GM11168 (cell line): ENCODE measurements around the gene SSH3.

Experiments
- in situ Hi-C: fragments of 300-500 bp; cut with MboI; formaldehyde crosslinking; loops from one replicate; pipeline ENCODE4 v1.12.0; 2022; ENCODE audit warnings: low sequenced_read_pairs; ENCODE audit not compliant: unreplicated experiment

The SSH3 gene

DNA sequence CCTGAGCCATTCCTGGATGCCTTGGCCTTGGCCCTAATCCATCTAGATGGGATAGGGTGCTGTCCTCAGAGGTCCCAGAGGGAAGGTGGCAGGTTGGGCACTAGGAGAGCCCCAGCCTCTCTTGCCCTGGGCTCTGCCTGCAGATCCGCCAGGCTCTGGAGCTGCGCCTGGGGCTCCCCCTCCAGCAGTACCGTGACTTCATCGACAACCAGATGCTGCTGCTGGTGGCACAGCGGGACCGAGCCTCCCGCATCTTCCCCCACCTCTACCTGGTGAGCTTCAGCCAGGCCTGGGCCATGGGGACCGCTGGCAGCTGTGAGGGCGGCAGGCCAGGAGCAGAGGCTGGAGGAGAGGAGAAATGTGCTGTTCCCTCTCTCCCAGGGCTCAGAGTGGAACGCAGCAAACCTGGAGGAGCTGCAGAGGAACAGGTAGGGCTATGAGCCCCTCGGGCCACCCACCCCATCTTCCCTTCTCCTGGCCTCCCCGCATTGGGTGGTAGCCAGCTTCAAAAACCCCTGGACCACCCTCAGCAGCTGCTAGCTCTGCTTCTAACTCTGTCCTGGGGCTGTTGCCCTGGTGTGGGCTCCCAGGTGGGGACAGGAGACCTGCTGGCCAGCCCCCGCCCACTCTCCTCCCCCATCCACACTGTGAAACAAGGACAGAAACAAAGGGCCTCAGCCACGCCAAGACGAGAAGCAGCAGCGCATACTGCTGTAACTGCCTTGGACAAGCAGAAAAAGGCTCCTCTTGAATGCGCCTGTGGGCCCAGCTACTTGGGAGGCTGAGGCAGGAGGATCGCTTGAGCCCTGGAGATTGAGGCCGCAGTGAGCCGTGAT is 4.9 kb downstream of the SSH3 start:
- in situ Hi-C loops: no loop called here

DNA sequence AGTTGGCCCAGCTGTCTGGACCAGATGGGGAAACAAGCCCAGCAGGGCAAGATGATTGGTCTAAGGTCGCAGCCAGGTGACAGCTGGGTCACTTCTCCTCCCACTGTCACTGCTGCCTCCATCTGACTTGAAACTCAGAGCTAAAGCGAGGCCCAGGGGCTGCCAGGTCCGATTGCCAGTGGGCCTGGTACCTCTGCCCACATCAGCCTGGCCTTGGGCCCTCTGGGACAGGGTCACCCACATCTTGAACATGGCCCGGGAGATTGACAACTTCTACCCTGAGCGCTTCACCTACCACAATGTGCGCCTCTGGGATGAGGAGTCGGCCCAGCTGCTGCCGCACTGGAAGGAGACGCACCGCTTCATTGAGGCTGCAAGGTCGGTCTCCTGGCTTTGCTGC is 5.8 kb downstream of the SSH3 start:
- in situ Hi-C loops: no loop called here

DNA sequence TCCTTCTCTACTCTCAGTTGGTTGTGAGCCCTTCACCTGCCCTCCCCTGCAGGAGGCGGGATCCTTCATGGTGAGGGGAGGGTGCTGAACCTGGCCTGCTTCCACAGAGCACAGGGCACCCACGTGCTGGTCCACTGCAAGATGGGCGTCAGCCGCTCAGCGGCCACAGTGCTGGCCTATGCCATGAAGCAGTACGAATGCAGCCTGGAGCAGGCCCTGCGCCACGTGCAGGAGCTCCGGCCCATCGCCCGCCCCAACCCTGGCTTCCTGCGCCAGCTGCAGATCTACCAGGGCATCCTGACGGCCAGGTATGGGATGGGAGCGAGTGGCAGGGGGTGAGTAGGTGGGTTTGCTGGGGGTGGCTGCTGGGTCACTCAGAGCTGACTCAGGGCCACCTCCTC is 6.3 kb downstream of the SSH3 start:
- in situ Hi-C loops: no loop called here

DNA sequence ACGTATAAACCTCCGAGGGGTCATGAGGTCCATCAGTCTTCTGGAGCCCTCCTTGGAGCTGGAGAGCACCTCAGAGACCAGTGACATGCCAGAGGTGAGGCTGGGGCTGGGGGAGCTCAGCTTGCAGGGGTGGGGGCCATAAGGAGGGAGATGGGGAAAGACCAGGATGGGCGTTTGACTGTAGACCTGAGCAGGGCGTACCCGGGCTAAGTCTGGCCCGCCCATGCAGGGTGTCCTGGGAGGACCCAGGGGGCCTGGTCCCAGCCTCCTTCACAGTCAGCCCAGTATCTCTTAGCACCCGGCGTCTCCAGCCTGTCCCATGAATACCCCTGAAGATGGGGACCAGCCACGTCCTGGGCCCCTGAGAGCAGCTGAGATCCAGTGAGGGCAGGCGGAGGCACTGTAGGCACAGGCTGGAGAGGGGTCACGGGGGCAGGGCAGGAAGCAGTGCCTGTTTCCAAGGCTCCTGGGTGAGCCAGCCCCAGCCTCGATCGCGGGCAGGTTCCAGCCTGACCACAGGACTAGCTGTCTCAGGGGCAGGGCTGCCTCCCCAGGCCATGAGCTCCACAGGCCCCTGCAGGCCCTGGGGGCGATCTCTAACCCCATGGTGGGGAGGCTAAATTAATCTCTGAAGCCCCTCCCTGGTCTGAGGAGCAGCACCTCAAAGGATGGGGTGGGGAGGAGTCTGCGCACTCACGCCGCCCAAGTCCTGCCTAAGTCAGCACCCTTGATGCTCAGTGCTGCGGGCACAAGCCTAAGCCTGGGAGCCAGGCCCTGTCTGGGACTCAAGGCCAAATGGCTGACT is 7.1 kb downstream of the SSH3 start:
- in situ Hi-C loops: no loop called here

DNA sequence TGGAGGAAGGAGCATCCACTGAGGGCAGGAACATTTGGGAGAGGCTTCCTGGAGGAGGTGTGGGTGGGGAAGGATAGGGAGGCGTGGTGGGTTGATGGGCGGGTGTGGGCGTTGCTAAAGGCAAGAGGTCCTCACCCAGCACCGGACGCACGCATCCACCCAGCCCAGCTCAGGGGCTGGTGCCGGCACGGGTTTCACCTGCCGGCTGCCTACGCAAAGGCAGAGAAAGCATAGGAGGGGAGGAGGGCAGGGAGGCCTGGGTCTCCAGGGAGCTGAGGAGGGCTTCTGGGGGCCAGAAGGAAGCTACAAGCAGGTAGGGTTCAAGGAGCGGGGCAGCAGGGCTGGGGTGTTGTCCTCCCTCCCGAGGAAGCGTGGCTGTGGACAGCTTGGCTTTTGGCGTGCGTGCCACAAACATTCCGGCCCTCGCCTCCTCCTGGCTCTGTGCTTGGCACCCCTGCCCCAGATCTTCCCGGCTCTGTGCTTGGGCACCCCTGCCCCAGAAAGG is 7.8 kb downstream of the SSH3 start:
- in situ Hi-C loops: no loop called here

DNA sequence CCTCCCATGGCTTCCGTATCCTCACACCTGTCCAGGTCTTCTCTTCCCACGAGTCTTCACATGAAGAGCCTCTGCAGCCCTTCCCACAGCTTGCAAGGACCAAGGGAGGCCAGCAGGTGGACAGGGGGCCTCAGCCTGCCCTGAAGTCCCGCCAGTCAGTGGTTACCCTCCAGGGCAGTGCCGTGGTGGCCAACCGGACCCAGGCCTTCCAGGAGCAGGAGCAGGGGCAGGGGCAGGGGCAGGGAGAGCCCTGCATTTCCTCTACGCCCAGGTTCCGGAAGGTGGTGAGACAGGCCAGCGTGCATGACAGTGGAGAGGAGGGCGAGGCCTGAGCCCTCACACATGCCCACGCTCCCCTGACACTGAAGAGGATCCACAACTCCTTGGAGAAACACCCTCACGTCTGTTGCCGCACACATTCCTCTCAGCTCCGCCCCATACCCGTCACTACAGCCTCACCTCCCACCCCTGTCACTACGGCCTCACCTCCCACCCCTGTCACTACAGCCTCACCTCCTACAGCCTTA is 8.3 kb downstream of the SSH3 start:
- in situ Hi-C loops: no loop called here

DNA sequence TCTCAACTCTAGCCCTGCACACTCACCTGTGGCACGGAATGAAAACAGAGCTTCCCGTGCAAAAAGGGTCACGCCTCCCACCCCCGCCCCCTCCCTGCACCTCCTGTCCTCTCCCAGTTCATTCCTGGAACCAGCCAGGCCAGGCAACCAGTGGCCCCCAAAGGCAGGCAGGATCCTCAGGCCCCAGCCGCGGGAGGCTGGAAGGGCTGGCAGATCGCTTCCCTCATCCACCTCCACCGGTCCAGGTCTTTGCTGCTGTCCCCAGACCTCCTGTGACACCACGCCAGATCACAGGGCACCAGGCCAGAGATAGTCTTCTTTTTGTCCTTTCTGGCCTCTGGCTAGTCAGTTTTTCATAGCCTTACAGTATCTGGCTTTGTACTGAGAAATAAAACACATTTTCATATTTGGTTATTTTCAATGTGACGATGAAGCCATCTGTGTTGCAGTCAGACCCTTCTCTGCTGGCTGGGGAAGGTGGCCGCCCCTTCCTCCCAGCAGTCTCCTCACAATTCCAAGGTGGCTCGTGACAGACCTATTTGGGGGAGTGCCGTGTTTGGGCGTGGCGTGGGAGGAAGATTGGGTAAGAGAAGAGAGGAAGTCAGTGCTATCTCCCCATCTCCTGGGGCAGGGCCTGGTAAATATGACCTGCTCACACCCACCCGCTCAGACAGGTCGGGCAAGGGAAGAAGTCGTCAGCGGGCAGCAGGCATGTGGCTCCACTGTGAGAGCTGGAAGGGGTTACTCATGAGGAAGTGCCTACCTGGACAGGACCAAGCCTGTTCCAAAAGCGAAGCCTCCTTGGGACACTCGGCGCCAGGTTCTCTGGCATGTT is 9.1 kb downstream of the SSH3 start:
- in situ Hi-C loops: no loop called here

DNA sequence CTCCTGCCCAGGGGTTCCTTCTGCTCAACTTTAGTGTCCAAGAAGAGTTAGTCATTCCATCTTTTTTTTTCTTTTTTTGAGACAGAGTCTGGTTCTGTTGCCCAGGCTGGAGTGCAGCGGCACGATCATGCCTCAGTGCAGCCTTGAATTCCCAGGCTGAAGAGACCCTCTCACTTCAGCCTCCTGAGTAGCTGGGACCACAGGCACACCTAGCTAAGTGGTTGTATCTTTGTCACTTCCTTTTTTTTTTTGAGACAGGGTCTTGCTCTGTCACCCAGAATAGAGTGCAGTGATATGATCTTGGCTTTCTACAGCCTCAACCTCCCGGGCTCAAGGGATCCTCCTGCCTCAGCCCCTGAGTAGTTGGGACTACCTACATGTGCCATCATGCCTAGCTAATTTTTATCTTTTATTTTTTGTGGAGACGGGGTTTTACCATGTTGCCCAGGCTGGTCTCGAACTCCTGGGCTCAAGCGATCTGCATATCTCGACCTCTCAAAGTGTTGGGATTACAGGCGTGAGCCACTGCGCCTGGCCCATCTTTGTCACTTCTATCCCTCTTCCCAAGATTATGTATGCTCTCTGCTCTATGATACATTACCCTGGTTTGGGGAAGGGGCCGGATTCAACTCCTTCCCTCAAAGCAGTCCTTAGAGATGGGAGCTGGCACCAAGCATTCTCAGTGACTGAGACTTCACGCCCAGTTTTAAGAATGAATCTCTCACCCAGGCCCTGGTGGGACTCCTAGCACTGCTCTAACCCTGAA is 10.0 kb downstream of the SSH3 start:
- in situ Hi-C loops: no loop called here

DNA sequence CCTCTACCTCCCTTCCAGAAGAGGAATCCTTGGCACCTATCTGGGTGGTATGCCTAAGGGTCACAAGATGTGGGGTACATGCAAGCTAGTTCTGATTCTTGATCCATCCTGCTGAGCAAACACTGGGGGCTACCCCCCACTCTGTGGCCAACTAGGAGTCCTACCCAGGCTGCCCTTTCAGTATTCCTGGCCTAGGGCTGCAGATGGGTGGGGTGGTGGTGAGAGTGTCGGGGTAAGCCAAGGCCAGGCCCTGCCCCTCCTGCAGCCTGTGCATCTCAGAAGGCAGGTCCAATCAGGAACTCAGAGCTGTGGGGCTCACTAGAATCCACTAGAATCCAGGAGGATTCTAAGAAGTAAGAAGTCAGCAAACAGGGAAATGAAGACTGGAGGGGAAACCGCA is 10.9 kb downstream of the SSH3 start:
- in situ Hi-C loops: no loop called here

DNA sequence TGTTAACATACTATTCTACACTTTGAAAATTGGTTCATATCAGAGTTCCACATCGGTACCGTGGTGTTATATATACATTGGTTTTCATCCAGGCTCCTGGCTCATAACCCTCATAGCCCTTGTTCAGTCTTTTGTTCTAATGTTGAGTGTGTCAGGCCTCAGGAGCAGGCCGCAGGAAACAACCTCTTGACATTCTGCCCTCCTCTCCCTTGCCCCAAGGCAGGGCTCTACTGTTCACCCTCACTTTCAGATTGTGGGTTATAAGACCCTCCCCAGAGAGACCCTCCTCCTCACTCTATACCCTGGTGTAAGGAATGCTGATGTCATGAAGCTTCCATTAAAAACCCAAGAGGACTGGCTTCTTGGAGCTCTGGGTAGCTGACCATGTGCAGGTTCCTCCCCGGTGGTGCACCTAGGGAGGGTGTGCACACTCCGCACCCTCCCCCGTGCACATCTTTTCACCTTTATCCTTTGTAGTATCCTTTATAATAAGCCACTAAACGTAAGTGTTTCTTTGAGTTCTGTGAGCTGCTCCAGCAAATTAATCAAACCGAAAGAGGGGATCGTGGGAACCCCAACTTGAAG is 12.1 kb downstream of the SSH3 start:
- in situ Hi-C loops: loop anchor here (5.0 kb wide), 1 partner anchor 38 kb away; no protein-coding TSS in a partner anchor

DNA sequence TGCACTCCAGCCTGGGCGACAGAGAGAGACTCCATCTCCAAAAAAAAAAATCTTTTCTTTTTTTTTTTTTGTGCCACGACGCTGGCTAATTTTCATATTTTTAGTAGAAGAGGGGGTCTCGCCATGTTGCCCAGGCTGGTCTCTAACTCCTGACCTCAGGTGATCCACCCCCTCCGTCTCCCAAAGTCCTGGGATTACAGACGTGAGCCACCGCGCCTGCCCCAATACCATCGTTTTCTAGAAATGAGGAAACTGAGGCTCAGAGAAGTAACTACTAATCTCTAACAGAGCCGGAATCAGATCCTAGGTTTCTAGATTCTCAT is 13.5 kb downstream of the SSH3 start:
- in situ Hi-C loops: loop anchor here (5.0 kb wide), 1 partner anchor 40 kb away; no protein-coding TSS in a partner anchor

DNA sequence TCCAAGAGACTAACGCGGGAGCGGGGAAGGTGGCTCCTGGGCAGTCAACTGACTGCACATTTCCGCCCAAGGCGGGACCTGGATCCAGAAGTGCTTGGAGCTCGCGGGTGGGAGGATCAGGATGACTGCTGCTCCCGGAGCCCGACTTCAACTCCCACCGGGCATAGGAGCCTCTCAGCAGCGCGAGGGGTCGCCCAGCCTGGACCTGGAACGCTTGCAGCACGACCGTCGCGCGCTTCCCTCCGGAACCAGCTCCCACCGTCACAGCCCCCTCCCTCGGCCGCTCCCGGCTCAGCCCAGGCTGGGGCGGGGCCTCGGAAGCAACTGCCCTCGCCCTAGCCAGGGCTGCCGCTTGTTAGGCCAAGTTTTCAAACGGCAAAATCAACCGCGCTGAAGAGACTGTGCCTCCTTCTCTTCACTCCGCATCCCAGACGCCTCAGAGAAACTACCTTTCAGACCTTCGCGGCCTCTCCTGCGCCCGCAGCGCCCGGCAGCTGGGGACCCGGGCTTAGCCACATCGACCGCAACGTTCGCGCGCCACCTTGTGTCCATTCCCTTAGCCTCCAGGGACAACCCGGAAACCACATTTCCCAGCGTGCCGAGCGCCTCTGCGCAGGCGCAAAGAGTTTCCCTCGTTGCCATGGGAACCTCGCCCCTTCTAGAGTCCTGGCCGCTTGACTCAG is 14.0 kb downstream of the SSH3 start:
- in situ Hi-C loops: loop anchor here (5.0 kb wide), 1 partner anchor 40 kb away; no protein-coding TSS in a partner anchor

DNA sequence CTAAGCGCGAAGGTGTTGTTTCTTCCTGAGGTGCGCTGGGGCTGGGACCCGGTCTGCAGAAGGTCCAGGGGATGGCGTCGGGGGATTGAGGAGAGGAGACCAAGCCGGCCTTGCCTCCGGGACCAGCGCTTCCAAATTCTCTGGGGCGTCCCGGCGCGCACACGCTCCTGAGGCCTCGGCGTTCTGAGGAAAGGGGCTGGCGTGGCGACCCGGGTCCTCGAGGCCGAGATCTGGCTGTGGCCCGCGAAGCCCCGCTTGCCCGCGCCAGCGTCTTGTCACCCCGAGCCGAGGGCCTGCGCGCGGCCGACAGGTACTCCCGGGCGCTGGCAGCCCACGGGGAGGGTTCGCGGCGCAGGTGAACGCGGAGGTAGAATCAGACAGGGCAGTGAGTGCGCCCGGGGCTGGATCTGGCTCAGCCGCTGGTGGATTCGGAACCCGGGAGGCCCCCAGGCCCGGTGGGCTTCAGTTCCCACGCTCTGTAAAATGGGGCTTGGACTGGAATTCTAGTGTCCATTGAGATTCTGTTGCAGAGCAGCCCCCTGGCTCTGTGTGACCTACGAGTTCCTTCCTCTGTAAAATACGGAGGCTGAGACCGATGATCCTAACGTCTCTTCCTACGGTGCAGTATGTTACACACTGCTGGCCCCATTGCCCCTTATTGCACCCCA is 14.7 kb downstream of the SSH3 start:
- in situ Hi-C loops: loop anchor here (5.0 kb wide), 1 partner anchor 41 kb away; no protein-coding TSS in a partner anchor

DNA sequence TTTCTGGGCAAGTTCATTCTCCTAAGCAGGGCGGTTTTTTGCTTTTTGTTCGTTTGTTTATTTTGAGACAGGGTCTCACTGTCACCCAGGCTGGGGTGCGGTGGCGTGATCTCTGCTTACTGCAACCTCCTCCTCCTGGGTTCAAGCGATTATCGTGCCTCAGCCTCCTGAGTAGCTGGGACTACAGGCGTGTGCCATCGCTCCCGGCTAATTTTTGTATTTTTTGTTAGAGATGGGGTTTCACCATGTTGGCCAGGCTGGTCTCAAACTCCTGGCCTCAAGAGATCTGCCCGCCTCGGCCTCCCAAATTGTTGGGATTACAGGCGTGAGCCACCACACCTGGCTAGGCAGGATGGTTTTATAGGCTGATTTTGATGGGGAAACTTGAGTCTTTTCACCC is 15.5 kb downstream of the SSH3 start:
- in situ Hi-C loops: loop anchor here (5.0 kb wide), 1 partner anchor 42 kb away; no protein-coding TSS in a partner anchor

DNA sequence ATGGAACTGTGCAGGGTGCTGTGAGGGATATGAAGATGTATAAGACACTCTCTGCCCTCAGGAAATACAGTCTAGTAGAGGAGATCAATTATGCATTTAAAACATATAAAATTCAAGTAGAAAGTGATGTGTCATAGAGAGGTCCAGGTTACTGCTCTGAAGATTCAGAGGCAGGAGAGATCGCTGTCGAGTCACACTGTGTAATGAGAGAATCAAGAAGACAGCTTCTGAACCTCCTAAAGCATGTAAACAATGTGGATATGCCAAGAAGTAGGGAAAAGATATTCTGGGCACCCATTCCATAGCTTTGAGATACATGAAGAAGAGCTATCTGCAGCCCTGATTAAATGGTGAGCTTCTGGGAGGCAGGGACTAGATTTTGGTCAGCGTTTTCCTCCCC is 16.7 kb downstream of the SSH3 start:
- in situ Hi-C loops: no loop called here

DNA sequence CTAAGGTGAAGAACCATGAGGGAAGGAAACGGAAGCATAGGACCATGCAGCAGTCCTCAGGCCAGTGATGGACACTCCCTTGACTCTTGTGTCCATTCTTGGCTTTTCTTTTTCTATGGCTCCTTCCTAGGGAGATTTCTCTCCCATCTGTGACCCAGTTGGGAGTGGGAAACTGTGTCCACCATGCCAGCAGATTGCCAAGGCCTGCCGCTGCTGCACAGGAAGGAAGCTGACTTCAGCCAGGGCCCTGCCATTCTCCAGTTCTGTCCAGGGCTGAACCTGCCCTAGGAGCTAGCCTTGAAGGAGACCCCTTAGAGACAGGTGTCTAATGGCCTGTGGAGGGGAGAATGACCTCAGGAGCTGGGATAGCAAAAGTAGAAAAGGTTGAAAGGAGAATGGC is 17.4 kb downstream of the SSH3 start:
- in situ Hi-C loops: no loop called here

DNA sequence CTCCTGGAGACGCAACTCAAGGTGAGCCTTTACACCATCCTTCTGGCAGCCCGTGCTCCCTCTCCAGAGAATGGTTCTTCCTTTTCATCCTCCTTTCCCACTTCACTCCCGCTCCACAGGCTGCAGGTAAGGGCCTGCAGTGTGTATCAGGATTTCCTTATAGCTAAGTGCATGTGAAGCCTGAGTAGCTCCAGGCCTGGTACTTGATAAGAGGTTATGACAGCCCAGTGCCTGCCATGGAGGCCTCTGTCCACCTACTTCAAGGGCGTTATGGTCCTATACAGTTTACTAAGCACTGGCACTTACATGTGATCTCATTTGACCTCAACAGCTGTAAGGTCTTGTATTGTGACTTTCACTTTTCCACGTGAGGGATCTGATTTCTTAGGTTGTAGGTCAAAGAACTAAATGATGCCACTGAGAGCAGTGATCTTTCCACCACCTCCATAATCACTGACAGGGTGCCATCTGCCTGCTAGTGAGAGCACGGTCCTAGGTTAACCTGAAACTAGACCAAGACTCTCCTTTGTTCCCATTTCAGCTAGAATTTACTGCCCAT is 18.1 kb downstream of the SSH3 start:
- in situ Hi-C loops: no loop called here

DNA sequence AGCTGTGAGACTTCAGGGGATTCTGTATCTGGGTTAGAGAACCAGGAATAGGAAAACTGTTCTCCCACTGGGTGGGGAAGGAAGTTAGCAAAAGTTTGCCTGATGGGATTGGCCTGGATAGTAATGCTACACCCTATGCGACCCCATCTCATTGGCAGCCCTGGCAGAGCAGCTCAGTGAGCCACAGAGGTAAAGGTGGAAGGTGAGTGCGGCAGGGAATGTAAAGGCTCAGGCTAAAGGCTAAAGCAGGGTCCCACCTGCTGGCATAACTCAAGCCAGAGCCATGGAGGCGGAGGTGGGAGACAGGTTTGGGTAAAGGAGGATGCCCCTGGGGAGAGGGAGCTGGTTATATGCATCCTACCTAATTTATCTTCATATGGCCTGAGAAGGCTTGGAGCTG is 18.7 kb downstream of the SSH3 start:
- in situ Hi-C loops: no loop called here
